ENCODE data around the gene SLIT3.

DNA sequence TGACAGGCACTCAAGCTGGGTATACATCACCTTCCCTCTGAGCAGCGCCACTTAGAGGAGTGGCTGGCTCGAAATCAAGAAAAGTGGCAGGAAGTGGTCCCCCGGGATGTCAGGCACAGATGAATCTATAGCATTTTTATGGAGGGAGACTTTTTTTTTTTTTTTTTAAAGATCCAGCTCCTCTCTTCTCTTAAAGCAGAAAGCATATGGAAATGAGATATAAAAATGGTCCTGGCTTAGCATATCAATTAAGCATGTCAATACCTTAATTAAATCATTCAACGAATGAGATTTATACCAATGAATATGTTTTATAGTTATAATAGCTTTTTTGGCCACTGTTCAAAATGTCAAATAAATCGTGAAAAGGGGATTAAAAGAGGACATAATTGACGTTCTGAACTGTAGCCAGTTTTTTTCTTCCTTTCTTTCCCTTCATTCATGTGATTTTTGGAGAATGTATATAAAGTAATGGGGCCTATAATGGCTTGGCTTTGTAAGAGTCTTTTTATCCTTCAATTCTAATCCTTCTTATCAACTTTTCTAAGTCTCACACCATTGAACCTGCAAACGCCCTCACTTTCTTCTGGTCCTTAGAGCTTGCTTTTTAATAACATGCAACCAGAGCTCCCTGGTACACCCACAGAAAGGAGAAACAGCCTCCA, 402.6 kb downstream of the SLIT3 start:
- TF ChIP-seq CTCF (IDR thresholded peaks at IDR 0.05 in 2 of 3, conservative IDR thresholded peaks at IDR 0.05 in 1 of 3; ENCODE audit: insufficient read depth in 2 of 3, low read depth in 1 of 3, low read length in 3 of 3), result no peak
- TF ChIP-seq FOXP1 (CRISPR knock-in tag; IDR thresholded peaks at IDR 0.05), result no peak
- no peak for TF ChIP-seq ERF (CRISPR knock-in tag; IDR thresholded peaks at IDR 0.05)
- no peak for TF ChIP-seq ZNF253 (CRISPR knock-in tag; conservative IDR thresholded peaks at IDR 0.05)
- TF ChIP-seq EZH2 (IDR thresholded peaks at IDR 0.05; ENCODE audit: borderline replicate concordance, low read depth, low read length), result no peak
- no peak for TF ChIP-seq SMAD4 (CRISPR knock-in tag; conservative IDR thresholded peaks at IDR 0.05)
- TF ChIP-seq CEBPB (tag; IDR thresholded peaks at IDR 0.05), result no peak
- no peak for TF ChIP-seq KAT7 (CRISPR knock-in tag; IDR thresholded peaks at IDR 0.05; ENCODE audit: borderline replicate concordance)
- TF ChIP-seq NKRF (IDR thresholded peaks at IDR 0.05; ENCODE audit: borderline replicate concordance), result no peak
- TF ChIP-seq, protein P1, sequence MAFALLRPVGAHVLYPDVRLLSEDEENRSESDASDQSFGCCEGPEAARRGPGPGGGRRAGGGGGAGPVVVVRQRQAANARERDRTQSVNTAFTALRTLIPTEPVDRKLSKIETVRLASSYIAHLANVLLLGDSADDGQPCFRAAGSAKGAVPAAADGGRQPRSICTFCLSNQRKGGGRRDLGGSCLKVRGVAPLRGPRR (CRISPR knock-in tag; IDR thresholded peaks at IDR 0.05), result no peak
- TF ChIP-seq SMAD1 (IDR thresholded peaks at IDR 0.05; ENCODE audit: low read depth, low read length, partially characterized antibody), result no peak
- no peak for TF ChIP-seq TBP (optimal IDR thresholded peaks at IDR 0.05; ENCODE audit: low read depth, low read length)
